ENCODE results near the gene CDC14A.

CDC14A gene

GRCh38 chr1:100419072-100419471 lies 66.8 kb downstream of the CDC14A start:
- H3K36me3 Mint-ChIP-seq (ENCODE audit: low read depth) = peaks cover 24% of the 10 kb centered on the region
- H3K9me3 Mint-ChIP-seq = peaks cover 9% of the 10 kb centered on the region
- H3K27ac Mint-ChIP-seq = peak overlapping the region; percentile 68
- peaks cover 79% of the 10 kb centered on the region for H3K4me1 Mint-ChIP-seq (ENCODE audit: low read depth)
- no peaks in the 10 kb centered on the region for H3K27me3 Mint-ChIP-seq
- H3K4me3 Mint-ChIP-seq = no peak overlapping the region
- DNase-seq = no peak

- H3K4me3 Mint-ChIP-seq = peak overlapping the region; percentile 44
Measured at GRCh38 chr1:100422065-100422464, 69.8 kb downstream of the CDC14A start.

GRCh38 chr1:100423832-100424337 lies 71.6 kb downstream of the CDC14A start:
- peak overlapping the region; percentile 79 for H3K27ac Mint-ChIP-seq

More at GRCh38 chr1:100422065-100422464, 69.8 kb downstream of the CDC14A start:
- Mint-ChIP-seq H3K27ac (peak overlapping the region; percentile 65), H3K9me3 (peaks cover 9% of the 10 kb centered on the region), H3K36me3 (ENCODE audit: low read depth) (peaks cover 33% of the 10 kb centered on the region), H3K27me3 (no peaks in the 10 kb centered on the region), H3K4me1 (ENCODE audit: low read depth) (peaks cover 72% of the 10 kb centered on the region)
- DNase-seq = no peak

GRCh38 chr1:100428160-100428559 lies 75.9 kb downstream of the CDC14A start:
- no peak overlapping the region for H3K4me3 Mint-ChIP-seq
- peaks cover 49% of the 10 kb centered on the region for H3K36me3 Mint-ChIP-seq (ENCODE audit: low read depth)
- peaks cover 71% of the 10 kb centered on the region for H3K4me1 Mint-ChIP-seq (ENCODE audit: low read depth)
- H3K27me3 Mint-ChIP-seq = no peaks in the 10 kb centered on the region
- peak overlapping the region; percentile 71 for H3K27ac Mint-ChIP-seq
- no peak for DNase-seq
- H3K9me3 Mint-ChIP-seq = peaks cover 2% of the 10 kb centered on the region

More at GRCh38 chr1:100423832-100424337, 71.6 kb downstream of the CDC14A start:
- Mint-ChIP-seq H3K4me1 (ENCODE audit: low read depth) (peaks cover 72% of the 10 kb centered on the region), H3K27me3 (no peaks in the 10 kb centered on the region), H3K4me3 (peak overlapping the region; percentile 63), H3K9me3 (no peaks in the 10 kb centered on the region), H3K36me3 (ENCODE audit: low read depth) (peaks cover 25% of the 10 kb centered on the region)
- DNase-seq = no peak

GRCh38 chr1:100430325-100430756 lies 78.0 kb downstream of the CDC14A start:
- H3K36me3 Mint-ChIP-seq (ENCODE audit: low read depth) = peaks cover 51% of the 10 kb centered on the region
- no peak overlapping the region for H3K4me3 Mint-ChIP-seq
- H3K27me3 Mint-ChIP-seq = no peaks in the 10 kb centered on the region
- H3K4me1 Mint-ChIP-seq (ENCODE audit: low read depth) = peaks cover 69% of the 10 kb centered on the region
- no peak for DNase-seq
- peaks cover 6% of the 10 kb centered on the region for H3K9me3 Mint-ChIP-seq
- H3K27ac Mint-ChIP-seq = no peak overlapping the region

GRCh38 chr1:100431954-100432353 lies 79.6 kb downstream of the CDC14A start:
- no peaks in the 10 kb centered on the region for H3K27me3 Mint-ChIP-seq
- peaks cover 57% of the 10 kb centered on the region for H3K36me3 Mint-ChIP-seq (ENCODE audit: low read depth)
- peaks cover 70% of the 10 kb centered on the region for H3K4me1 Mint-ChIP-seq (ENCODE audit: low read depth)
- no peak for DNase-seq
- no peak overlapping the region for H3K4me3 Mint-ChIP-seq
- peaks cover 6% of the 10 kb centered on the region for H3K9me3 Mint-ChIP-seq
- H3K27ac Mint-ChIP-seq = peak overlapping the region; percentile 83

GRCh38 chr1:100433563-100433962 lies 81.3 kb downstream of the CDC14A start:
- H3K27ac Mint-ChIP-seq = peak overlapping the region; percentile 68
- H3K27me3 Mint-ChIP-seq = no peaks in the 10 kb centered on the region
- peaks cover 6% of the 10 kb centered on the region for H3K9me3 Mint-ChIP-seq
- peaks cover 67% of the 10 kb centered on the region for H3K4me1 Mint-ChIP-seq (ENCODE audit: low read depth)
- DNase-seq = no peak
- peaks cover 58% of the 10 kb centered on the region for H3K36me3 Mint-ChIP-seq (ENCODE audit: low read depth)
- no peak overlapping the region for H3K4me3 Mint-ChIP-seq

GRCh38 chr1:100434831-100435230 lies 82.5 kb downstream of the CDC14A start:
- Mint-ChIP-seq H3K36me3 (ENCODE audit: low read depth) (peaks cover 58% of the 10 kb centered on the region), H3K27me3 (no peaks in the 10 kb centered on the region), H3K4me1 (ENCODE audit: low read depth) (peaks cover 73% of the 10 kb centered on the region), H3K4me3 (no peak overlapping the region), H3K27ac (peak overlapping the region; percentile 57), H3K9me3 (peaks cover 6% of the 10 kb centered on the region)
- no peak for DNase-seq

GRCh38 chr1:100438375-100438774 lies 86.1 kb downstream of the CDC14A start:
- peaks cover 42% of the 10 kb centered on the region for H3K36me3 Mint-ChIP-seq (ENCODE audit: low read depth)
- H3K27me3 Mint-ChIP-seq = no peaks in the 10 kb centered on the region
- peak overlapping the region; percentile 50 for H3K27ac Mint-ChIP-seq
- peaks cover 3% of the 10 kb centered on the region for H3K9me3 Mint-ChIP-seq
- peaks cover 76% of the 10 kb centered on the region for H3K4me1 Mint-ChIP-seq (ENCODE audit: low read depth)
- DNase-seq = no peak
- no peak overlapping the region for H3K4me3 Mint-ChIP-seq

GRCh38 chr1:100438789-100439188 lies 86.5 kb downstream of the CDC14A start:
- DNase-seq = no peak
- peaks cover 3% of the 10 kb centered on the region for H3K9me3 Mint-ChIP-seq
- H3K4me3 Mint-ChIP-seq = no peak overlapping the region
- no peaks in the 10 kb centered on the region for H3K27me3 Mint-ChIP-seq
- H3K27ac Mint-ChIP-seq = peak overlapping the region; percentile 89
- H3K36me3 Mint-ChIP-seq (ENCODE audit: low read depth) = peaks cover 45% of the 10 kb centered on the region
- H3K4me1 Mint-ChIP-seq (ENCODE audit: low read depth) = peaks cover 76% of the 10 kb centered on the region

GRCh38 chr1:100440075-100440809 lies 87.9 kb downstream of the CDC14A start:
- Mint-ChIP-seq H3K4me1 (ENCODE audit: low read depth) (peaks cover 77% of the 10 kb centered on the region), H3K36me3 (ENCODE audit: low read depth) (peaks cover 42% of the 10 kb centered on the region), H3K27ac (peak overlapping the region; percentile 89), H3K4me3 (peak overlapping the region; percentile 41), H3K9me3 (no peaks in the 10 kb centered on the region), H3K27me3 (no peaks in the 10 kb centered on the region)
- peak; percentile 66 for DNase-seq

GRCh38 chr1:100441146-100441545 lies 88.8 kb downstream of the CDC14A start:
- peak overlapping the region; percentile 89 for H3K27ac Mint-ChIP-seq
- H3K27me3 Mint-ChIP-seq = no peaks in the 10 kb centered on the region
- DNase-seq = no peak
- no peak overlapping the region for H3K4me3 Mint-ChIP-seq
- no peaks in the 10 kb centered on the region for H3K9me3 Mint-ChIP-seq
- H3K36me3 Mint-ChIP-seq (ENCODE audit: low read depth) = peaks cover 39% of the 10 kb centered on the region
- peaks cover 82% of the 10 kb centered on the region for H3K4me1 Mint-ChIP-seq (ENCODE audit: low read depth)

- Mint-ChIP-seq H3K36me3 (ENCODE audit: low read depth) (peaks cover 37% of the 10 kb centered on the region), H3K4me3 (peak overlapping the region; percentile 39), H3K9me3 (no peaks in the 10 kb centered on the region), H3K27ac (peak overlapping the region; percentile 89), H3K27me3 (no peaks in the 10 kb centered on the region), H3K4me1 (ENCODE audit: low read depth) (peaks cover 83% of the 10 kb centered on the region)
- DNase-seq = no peak
Measured at GRCh38 chr1:100441651-100442050, 89.3 kb downstream of the CDC14A start.

- H3K36me3 Mint-ChIP-seq (ENCODE audit: low read depth) = peaks cover 50% of the 10 kb centered on the region
- peaks cover 87% of the 10 kb centered on the region for H3K4me1 Mint-ChIP-seq (ENCODE audit: low read depth)
- H3K4me3 Mint-ChIP-seq = peak overlapping the region; percentile 76
- H3K9me3 Mint-ChIP-seq = no peaks in the 10 kb centered on the region
- peak; percentile 52 for DNase-seq
- no peaks in the 10 kb centered on the region for H3K27me3 Mint-ChIP-seq
- H3K27ac Mint-ChIP-seq = peak overlapping the region; percentile 97
Measured at GRCh38 chr1:100443811-100444571, 91.7 kb downstream of the CDC14A start.

All from activated T-cell treated with anti-CD3 and anti-CD28 coated beads, Interleukin-2, amount 50 U/mL, for 24 hours (primary cell).